NCI-H774 (cell line): ENCODE data around the gene KCNT1.
"Not testable (repeated sequence)": the region's sequence is repeated elsewhere in the genome, so short reads cannot be mapped to it uniquely, and the experiment has no call there.

Source experiments
- DNase-seq: peaks from one replicate; lab custom pipeline; 2025; lab: John Stamatoyannopoulos, UW

KCNT1 gene

GRCh38 chr9:135701959-135702721, at the start of gene KCNT1:
KCNT1 (plus strand) TSS chr9:135702185; CDS start chr9:135702259, 74 bp downstream.
- no peak for DNase-seq

GRCh38 chr9:135655317-135655716, 46.7 kb upstream of the KCNT1 start:
- no peak for DNase-seq

- DNase-seq, result no peak
These were observed 44.6 kb upstream of the KCNT1 start for GRCh38 chr9:135657416-135657815.

- no peak for DNase-seq
These were observed 42.7 kb upstream of the KCNT1 start for GRCh38 chr9:135659252-135659651.

- DNase-seq, result no peak
These were observed 41.6 kb upstream of the KCNT1 start for GRCh38 chr9:135660407-135660806.

- no peak for DNase-seq
These were observed 40.0 kb upstream of the KCNT1 start for GRCh38 chr9:135661816-135662560.

- DNase-seq, result no peak
These were observed 39.1 kb upstream of the KCNT1 start, which contains the start of gene LCN9 for GRCh38 chr9:135662758-135663450. LCN9 (plus strand) TSS chr9:135663309; CDS start chr9:135663322, 13 bp downstream.

- no peak for DNase-seq
These were observed 38.6 kb upstream of the KCNT1 start for GRCh38 chr9:135663451-135663770.

GRCh38 chr9:135663857-135664256, 38.1 kb upstream of the KCNT1 start:
- DNase-seq, result no peak

GRCh38 chr9:135664266-135664665, 37.7 kb upstream of the KCNT1 start:
- no peak for DNase-seq

GRCh38 chr9:135664801-135665794, 36.9 kb upstream of the KCNT1 start:
- DNase-seq, result no peak

- no peak for DNase-seq
These were observed 36.2 kb upstream of the KCNT1 start for GRCh38 chr9:135665795-135666189.

GRCh38 chr9:135666534-135667462, 35.2 kb upstream of the KCNT1 start:
- no peak for DNase-seq

GRCh38 chr9:135667463-135668001, 34.5 kb upstream of the KCNT1 start:
- DNase-seq, result no peak

GRCh38 chr9:135669018-135669417, 33.0 kb upstream of the KCNT1 start:
- DNase-seq, result not testable (repeated sequence)

- no peak for DNase-seq
These were observed 32.2 kb upstream of the KCNT1 start for GRCh38 chr9:135669616-135670285.

GRCh38 chr9:135670721-135671590, 31.0 kb upstream of the KCNT1 start:
- no peak for DNase-seq

- DNase-seq, result no peak
These were observed 30.4 kb upstream of the KCNT1 start for GRCh38 chr9:135671591-135672041.
